LNCAP (cell line): ENCODE results near the gene BCL2L11.

ENCODE experiments used
- TF ChIP-seq, protein P1 (sequence below): fragments of 450-650 bp; IDR thresholded peaks from 2 replicates; pipeline ENCODE4 v1.5.1; 2017; ENCODE audit warnings: mild to moderate bottlenecking

Gene BCL2L11

GRCh38 chr2:111167076-111167862 is 46.6 kb downstream of the BCL2L11 start:
- TF ChIP-seq, protein P1, sequence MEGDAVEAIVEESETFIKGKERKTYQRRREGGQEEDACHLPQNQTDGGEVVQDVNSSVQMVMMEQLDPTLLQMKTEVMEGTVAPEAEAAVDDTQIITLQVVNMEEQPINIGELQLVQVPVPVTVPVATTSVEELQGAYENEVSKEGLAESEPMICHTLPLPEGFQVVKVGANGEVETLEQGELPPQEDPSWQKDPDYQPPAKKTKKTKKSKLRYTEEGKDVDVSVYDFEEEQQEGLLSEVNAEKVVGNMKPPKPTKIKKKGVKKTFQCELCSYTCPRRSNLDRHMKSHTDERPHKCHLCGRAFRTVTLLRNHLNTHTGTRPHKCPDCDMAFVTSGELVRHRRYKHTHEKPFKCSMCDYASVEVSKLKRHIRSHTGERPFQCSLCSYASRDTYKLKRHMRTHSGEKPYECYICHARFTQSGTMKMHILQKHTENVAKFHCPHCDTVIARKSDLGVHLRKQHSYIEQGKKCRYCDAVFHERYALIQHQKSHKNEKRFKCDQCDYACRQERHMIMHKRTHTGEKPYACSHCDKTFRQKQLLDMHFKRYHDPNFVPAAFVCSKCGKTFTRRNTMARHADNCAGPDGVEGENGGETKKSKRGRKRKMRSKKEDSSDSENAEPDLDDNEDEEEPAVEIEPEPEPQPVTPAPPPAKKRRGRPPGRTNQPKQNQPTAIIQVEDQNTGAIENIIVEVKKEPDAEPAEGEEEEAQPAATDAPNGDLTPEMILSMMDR, result no peak

GRCh38 chr2:111167863-111168162 is 47.1 kb downstream of the BCL2L11 start:
- TF ChIP-seq, protein P1, result no peak

DNA sequence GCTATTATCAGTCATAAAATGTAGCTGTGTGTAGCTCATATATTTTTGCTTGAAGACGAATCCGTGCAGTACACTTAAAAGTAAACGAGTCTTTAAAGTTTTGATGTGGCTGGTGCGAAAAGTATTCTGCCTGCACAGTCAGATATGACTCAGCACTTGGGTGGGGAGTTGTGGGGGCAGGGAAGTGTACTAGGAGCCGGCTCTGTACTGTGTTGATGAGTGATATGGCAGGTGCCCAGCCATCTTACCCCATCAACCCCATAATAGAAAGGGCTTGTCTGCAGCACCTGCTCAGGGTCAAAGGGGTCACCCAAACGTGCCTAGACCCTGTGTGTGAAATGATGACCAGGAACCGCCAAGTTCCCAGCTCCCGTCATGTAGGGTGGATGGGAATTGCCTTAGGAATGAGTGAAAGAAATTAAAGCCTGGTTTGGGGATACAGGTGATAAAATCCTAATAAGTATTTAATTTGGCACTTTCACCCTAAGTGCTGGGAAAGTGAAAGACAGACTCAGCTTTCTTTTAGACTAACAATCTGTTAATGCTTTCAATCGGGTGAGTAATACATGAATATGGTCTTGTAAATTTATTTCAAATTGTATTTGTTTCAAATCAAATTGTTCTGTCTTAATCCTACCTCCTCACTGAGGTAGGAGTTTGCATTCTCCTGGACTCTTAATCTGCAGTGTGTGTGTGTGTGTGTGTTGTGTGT is 48.0 kb downstream of the BCL2L11 start:
- TF ChIP-seq, protein P1, result no peak

DNA sequence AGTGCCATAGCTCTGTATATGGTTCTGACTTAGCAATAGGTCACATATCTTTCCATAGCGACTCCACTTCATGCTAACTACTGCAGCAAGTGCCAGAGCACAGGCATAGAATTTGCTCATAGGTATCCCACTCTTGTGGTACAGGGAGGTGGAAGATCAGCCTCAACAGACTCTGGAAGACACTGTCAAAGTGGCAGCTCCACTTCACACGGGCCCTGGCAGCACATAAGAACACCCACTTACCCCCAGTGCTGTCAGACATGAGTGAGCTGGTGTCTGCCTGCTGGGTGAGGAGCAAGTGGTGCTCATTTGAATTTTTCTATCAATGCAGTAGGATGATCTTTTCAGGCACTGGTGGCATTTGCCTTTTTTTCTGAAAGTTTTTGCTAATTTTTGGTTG is 48.6 kb downstream of the BCL2L11 start:
- TF ChIP-seq, protein P1, result no peak

DNA sequence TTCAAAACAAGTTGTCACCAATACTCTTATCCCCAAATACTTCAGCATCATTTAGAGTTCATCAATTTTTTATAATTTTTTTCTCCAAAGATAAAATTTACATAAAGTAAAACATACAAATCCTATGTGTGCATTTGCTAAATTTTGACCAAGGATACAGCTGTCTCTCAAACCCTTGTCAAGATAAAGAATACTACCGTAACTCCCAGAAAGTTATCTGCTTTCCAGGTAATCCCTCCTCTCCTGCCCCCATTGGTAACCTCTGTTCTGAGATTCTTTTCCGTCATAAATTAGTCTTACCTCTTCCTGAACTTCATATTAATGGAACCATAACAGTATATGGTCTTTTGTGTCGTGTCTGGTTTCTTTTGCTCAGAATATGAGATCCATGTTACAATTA is 49.2 kb downstream of the BCL2L11 start:
- TF ChIP-seq, protein P1, result no peak

DNA sequence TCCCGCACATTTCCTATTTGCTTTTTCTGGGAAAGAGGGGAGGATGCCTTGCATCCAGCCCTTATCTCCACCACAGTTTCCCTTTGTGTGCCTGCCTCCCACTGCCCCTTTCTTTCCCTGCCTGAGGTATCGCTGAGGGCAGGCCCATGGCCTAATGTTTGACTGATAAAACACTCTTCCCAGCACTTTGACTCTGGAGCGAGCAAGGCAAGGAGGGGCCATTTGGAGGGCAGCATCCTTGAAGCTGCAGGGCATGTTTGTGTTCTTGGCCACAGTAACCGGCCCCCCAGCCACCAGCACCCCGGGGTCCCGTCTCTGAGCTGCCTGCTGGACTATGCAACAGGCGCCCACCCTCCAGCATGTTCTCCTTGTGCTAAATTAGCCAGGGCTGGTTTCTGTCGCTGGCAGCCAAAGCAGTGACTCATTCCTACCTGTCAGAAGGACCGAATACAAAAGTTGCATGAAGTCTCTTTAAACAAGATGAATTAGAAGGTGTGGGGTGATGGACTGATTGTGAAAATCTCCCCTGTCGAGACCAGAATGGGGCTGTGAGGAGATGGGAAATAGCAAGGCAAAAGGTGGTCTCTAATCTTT is 50.7 kb downstream of the BCL2L11 start:
- TF ChIP-seq, protein P1, result no peak

DNA sequence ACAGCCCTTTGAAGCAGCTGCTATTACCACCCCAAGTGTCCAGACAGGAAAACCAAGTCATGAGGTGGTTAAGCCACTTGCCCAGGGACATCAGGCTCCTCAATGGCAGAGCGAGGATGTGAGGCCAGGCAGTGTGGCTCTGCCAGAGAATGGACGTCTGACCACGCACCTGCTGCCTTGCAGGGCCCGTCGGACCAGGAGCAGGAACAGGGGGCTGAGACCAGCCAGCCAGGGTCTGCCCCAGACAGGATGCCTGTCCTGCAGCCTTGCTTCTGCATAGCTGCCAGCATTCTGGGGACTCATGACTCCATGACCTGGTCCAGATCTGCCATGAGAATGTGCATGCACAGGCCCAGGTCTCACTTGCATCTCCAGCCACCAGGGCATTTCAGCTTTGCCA is 52.0 kb downstream of the BCL2L11 start:
- TF ChIP-seq, protein P1, result no peak
